HCEC 1CT (cell line): ENCODE measurements around the gene NUP50.

ENCODE experiments used
- DNase-seq: peaks from one replicate; pipeline ENCODE4 v3.0.0-alpha.2; 2017

NUP50 gene

DNA sequence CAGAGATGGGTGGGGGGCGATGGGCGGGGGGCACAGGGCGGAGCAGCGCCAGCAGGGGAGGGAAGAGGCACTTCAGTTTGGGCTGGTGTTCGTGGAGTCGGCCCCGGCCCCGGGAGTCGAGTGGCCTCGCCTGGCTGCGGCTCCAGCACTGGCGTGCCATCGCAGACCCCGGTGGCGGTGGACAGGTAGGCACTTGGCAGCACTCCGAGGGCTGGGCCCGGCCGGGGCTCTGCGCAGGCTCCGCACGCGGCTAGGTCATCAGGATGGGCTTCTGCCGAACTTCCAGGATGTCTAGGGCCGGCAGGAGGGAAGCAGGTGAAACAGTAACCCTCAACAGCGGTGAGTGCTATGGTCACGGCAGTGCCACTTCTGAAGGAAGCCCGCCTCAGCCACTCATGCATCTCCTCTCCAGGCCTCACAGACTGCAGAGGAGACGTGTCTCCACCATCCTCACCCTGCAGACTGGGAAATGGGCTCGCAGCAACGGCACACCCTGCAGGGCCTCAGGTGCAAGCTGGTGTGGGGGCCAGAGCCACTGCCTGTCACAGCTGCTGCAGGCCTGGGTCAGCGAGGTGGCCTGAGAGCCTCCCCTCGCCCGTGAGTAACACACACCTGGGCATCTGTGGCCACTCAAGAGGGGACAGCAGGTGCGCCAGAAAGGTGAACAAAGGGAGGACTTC lies 33.3 kb downstream of the NUP50 start:
- DNase-seq = no peak

DNA sequence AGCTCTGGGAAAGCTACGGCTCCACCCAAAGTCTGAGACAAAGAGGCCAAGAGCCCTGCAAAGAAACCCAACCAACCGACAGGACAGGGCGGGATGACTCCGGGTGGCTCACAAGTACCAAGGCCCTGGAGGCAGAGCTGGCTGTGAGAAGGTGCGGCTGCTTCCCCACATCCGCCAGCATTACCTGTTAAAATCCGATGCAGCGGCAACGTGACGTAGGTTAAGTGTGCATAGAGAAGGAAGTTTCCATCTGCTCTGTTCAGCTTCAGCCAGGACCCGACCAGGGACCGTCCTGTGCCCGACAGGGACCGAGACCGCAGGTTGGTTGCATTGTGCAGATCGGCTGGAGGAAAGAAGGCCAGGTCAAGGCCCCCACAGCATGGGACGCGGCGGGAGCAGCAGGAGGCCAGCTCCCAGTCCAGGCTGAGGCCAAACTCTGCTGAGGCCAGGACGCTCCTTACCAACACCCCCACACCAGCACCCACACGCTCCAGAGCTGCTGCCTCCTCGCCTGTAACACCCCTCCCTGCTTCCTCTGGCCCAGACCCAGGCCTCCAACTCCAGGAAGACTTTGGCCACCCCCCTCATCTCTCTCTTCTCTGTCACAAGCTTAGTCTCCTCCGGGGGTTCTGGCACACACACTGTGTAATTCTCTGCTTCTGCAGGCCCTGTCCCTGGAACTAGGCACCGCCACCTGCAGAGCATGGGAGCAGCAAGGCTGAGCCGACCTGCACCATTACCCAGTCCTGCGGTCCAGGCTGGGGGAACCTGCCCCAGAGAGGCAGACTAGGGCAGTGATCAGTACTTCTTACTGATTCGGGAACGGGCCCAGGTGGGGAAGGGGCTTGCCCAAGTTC lies 34.1 kb downstream of the NUP50 start:
- no peak for DNase-seq

DNA sequence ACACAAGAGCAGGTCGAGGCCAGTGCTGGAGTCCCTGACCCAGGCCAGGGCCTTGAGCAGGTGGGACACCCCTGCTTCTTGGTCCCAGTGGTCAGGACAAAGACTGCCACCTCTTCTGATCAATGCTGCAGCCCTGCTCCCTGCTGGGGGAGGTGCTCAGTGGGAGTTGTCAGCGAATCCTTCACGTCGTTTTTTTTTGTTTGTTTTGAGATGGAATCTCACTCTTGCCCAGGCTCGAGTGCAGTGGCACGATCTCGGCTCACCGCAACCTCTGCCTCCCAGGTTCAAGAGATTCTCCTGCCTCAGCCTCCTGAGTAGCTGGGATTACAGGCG lies 34.7 kb downstream of the NUP50 start:
- no peak for DNase-seq

DNA sequence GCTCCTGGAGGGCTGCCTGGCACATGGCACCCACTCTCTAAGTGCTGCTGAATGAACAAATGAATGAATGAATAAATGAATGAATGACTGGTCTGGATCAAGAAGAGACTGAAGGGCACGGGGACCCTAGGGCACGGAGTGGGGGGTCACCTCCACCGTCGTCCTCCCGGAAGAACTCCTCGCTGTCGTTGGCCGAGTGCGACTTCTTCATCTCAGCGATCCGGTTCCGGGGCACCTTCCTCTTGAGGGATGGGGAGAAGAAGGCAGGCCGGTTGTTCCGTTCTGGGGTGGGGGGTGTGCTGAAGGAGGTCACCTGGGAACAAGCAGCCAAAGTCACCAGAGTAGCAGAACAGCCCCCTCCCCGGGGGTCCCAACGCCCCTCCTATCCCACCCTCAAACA lies 36.0 kb downstream of the NUP50 start:
- no peak for DNase-seq

DNA sequence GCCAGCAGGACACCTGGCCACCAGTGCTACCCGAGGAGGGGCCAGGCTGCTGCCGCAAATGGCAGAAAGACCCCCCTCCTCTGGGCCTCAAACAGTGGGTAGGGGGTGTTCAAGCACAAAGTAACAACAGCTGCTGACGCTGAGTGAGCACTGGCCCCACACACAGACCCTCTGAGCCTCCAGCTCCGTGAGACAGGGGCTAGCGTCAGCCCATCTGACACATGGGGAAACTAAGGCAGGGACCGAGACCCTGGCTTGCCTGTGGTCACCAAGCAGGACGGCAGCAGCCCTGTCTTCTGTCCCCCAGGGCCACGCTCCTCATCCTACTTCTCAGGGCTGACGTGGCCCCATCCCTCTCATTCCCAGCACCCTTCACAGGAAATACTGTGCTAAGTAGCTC lies 36.5 kb downstream of the NUP50 start:
- no peak for DNase-seq

DNA sequence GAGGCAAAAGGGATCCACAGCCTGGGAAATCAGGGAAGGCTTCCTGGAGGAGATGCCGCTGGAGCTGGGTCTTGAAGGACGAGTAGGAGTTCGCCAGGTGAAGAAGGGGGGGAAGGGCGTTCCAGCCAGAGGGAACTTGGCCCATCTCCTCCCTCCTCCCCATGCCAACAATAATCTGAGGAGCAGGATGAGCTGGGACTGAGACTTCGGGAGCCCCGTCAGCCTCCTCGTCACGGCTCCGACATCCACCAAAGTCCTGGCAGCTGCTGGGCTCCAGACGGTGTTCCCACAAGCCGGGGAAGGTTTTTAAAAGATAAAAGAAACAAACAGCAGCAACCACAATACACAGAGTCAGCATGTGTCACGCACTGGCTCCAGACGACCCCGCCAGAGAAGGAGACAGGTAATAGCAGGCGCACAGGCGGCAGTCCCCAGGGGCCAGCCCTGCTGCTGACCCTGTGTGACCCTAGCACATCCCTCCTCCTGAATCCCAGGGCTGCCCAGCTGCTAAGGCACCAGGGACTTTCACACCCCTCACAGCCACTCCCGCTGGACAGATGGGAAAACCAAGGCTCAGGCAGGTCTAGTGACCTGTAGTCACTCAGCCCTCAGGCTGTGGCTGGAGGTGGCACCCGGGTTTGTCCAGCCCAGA lies 37.3 kb downstream of the NUP50 start:
- DNase-seq = peak; percentile 88

DNA sequence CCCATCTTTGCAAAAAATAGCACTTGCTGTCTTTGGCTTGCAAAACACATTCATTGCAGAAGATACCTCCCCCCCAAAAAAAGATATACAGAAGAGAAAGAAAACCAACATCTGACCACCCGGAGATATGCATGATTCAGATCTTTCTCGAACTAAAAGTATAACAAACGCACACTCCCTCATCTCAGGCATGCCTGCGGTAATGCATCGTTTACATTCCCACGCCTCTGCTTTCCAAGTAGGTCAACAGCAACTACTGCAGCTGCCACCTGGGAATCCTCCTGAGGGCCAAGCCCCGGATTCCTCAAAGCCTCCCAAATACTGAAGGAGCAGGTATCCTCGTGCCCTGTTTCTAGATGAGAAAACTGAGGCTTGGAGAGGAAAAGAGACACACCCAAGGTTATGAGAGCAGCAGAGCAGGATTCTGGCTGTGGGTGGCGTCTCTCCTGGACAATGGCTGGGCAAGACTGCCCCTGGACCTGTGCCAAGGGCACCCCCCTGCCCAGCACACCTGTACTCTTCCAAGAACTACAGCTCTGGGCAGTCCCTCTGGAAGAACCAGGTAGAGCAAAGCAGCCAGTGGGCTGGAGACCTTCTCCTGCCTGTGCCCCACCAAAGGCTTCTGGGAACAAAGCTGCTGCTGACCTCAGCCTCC lies 38.1 kb downstream of the NUP50 start:
- DNase-seq = peak; percentile 95

DNA sequence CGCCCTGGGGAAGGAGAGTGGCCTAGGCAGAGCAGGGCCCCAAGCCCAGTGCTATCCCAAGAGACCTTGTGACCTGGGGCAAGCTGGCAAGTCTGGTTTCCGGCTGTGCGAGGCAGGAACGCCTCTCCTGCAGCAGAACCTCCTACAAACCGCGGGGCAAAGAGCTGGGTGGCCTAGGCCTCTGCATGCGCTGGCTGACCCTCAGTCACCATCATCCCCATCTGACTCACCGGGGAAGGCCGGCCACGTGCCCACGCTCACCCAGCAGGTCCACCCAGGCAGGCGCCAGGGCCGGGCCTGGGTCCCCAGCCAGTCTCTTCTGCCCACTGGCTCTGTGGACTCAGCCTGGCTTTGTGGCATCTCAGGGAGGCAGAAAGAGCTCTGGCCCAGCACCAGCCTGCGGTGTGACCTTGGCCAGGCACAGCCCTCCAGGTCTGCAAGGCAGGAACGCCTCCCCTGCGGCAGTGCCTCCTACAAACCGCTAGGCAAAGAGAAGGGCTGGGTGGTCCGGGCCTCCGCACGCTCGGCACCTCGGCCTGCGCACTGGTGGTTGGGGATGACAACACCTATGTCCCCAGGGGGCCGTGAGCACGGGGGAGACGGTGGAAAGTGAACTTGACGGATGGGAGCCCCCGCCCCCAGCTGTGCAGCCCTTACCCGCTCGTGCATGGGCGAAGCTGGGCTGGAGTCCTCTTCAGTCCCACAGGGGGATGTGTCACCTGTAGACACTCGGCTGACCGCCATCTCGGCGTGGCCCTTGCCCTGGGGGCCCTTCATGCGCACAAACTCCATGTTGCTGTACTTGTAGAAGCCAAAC lies 38.8 kb downstream of the NUP50 start:
- DNase-seq = no peak

DNA sequence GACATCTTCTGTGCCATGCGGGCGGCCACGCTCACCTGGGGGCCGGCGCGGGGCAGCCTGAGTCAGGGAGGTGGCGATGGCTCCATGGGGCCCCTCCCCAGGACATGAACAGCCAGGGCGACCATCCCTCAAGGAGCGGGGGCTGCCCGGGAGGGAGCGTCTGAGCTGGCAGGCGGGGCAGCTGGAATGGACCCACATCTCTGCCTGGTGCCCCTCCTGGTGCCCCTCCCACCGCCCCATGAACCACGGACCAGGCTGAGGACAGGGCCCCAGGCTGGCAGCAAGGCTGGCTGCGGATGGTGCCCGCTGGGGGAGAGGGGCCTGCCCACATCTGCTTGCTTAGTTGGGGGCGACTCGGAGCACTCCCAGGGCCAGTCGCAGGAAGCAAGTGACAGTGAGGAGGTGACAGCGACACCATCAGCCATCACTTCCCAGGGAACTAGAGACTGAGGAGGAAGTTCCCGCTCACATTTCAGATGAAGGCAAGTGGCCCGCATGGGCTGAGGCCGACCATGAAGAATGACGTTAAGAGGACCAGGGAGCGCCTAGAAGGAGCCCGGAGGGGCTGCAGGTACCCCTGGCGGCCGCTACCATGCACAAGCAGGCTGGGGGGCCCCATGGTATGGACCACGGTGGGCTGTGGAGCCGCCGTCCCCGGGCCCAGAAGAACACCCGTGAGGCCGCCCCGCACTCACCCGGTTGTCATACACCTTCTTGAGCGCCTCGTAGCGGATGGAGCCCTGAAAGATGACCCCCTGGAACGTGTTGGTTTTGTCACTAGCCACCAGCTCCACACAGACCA lies 39.6 kb downstream of the NUP50 start:
- DNase-seq = no peak

DNA sequence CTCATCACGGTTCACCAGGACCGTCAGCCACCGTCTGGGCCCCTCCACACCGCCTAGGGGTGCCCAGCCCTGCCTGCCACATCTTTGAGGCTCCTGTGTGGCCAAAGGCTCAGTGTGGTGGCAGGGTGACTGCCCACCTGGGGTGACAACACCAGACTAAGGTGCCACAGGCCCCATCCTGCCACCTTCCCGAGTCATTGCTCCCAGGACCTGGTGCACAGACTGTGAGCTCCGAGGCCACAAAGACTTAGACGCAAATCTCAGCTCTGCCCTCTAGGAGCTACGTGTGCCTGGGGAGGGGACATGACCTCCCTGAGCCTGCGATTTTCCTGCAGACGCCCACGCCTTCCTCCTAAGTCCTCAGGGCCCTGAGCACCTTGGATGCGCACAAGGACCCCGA lies 40.5 kb downstream of the NUP50 start:
- no peak for DNase-seq

DNA sequence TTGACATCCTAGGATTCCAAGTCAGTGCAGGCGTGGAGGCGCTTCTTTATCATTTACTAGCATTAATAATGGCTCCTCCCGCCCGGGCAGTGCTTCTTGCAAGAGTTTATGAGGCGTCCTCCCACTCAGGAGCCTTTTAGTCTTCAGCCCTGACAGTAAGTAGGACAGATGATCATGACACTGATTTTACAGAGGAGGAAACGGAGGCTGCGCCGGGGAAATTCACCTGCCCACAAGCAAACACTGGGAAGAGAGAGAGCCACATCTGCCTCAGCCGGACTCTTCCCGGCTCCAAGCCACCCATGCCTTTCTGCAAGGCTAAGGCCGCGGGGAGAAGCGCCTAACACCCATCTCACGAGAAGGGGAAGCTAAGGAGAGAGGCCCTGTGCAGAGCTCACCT lies 41.1 kb downstream of the NUP50 start:
- no peak for DNase-seq

DNA sequence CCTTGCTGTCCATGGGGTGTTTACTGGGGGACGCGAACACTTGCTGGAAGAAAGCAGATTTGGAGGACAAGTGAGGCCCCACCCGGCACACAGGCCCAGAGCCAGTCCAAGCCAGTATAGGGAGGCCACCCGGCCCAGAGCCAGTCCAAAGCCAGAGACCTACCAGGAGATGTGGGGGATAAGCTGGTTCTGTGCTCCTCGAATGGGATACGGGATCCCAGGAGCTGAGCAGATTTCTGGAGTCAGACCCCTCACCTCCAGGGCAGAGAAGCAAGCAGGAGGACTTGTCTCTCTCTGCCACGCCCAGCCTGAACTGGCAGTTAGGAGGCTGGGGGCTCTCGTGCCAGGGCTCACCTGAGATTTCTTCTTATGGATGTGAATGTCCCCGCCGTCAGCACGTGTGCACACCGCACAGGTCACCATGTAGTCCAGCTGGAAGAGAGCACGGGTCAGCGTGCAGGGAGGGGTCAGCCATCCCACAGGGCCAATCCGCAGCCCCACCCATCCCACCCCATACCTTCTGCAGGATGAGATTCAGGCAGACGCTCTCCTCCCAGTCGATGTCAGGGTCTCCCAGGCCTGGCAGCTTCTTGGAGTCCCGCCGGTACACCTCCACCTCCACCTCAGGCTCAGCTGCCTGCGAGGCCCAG lies 41.7 kb downstream of the NUP50 start:
- no peak for DNase-seq

DNA sequence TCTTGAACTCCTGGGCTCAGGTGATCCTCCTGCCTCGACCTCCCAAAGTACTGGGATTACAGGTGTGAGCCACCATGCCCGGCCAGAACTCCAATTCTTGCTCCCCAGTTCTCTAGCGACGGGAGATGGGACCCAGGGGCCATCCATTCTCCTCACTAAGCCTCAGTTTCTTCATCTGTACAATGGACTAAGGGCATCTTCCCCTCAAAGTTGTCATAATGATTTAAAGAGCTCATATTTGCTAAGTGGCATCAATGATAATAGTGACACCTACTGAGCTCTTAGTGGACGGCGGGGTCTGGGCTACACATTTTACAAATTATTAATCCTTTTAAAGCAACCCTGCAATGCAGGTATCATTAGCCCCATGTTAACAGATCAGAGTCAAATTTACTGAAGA lies 42.5 kb downstream of the NUP50 start:
- no peak for DNase-seq

DNA sequence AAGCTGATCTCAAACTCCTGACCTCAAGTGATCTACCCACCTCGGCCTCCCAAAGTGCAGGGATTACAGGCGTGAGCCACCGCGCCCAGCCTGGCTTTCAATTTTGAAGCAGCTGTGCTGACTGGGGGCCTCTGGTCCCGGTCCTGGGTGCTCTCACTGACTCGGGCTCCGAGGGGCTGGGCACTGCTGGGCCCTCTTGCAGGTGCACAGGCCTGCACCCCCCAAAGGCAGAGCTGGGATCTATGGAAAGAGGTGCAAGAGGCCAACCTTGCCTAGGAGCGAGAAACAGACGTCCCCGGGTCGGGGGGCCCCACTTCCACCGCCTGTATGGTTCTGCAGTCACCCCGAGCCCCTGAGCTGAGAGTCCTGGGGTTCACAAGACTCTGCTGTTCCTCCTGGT lies 43.8 kb downstream of the NUP50 start:
- DNase-seq = no peak

DNA sequence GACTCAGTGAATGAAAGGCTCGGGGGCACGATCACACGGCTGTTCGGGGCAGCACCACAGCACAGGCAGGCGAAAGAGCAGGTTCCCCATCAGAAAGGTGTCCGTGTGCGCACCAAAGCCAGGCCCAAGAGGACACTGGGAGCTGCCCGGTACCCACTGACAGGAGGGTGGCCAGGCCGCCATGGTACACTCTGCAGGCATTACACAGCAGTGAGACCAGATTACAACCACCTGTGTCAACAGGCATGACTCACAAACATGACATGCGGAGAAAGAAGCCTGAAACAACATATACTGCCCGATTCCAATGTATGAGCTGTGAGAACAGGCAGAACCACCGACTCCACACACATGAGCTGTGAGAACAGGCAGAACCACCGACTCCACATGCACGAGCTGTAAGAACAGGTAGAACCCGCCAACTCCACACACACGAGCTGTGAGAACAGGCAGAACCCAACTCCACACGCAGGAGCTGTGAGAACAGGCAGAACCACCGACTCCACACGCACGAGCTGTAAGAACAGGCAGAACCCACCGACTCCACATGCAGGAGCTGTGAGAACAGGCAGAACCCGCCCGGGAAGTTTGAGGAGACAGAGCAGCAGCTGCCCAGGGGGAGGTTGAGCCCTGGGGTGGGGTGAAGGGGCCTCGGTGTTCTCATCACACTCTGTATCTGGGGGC lies 44.4 kb downstream of the NUP50 start:
- peak; percentile 59 for DNase-seq

DNA sequence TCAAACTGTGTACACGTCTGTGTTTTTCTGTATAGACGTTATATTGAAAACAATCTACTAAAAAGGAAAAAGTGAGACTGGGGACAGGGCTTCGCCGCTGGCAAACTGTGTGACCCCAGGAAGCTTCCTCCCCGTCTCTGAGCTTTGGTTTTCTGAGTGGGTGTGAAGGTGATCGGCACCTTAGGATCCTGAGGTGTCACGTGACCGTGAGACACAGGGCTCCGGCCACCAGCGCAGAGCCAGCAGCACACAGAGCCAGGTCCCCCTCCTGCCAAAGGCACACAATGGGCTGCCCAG lies 44.9 kb downstream of the NUP50 start:
- DNase-seq = no peak

DNA sequence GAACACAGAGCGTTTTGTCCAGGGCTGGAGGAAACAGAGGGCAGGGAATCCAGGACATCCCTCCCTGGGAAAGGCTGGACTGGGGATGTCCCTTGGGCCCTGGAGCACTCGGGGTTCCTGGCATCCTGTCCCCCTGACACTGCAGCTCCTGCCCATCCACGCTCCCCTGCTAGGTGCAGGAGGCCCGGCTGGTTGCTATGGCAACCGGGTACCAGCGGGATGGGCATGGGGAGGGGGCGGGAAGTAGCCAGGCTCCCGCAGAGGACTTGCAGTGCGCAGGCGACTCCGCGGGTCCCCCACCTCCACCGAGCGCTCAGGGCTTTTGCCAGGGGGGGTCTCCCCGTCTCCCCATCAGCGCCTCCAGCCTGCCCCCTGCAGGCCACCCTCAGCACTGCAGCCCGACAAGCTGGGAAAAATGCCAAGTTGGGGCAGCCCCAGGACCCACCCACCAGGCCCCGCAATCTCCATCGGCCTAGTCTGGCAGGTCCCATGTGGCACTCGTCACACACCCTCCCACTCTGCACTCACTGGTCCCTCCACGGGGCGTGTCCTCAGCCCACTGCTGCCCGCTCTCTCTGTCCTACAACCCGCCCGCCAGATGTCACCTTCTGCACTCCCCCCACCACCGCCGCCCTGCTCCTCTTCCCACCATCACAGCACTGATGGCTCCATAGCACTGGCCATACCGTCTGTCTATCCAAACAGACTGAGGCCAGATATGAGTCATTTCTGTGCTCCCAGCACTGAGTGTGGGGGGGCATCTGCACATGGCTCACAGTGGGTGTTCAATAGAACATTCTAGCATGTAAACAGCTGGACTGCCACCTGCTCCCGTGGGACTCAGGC lies 45.5 kb downstream of the NUP50 start:
- peak; percentile 74 for DNase-seq

DNA sequence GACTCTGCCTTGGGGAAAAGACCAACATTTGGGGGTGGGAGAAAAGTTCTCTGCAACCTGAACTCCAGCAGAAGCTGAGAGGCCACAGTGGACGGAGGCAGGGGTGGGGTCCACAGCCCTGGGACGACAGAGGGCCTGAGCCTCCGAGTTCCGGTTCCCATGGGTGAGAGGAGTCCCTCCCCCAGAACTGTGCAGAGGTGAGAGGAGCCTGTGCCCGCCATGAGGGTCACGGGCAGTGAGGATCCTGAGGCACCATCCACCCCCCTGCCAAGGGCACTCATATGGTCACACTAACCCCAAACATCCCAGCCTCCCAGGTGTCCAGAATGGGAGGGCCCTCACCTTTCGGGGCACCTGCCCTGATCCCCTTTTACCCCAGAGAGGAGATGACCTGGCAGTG lies 46.4 kb downstream of the NUP50 start:
- no peak for DNase-seq

DNA sequence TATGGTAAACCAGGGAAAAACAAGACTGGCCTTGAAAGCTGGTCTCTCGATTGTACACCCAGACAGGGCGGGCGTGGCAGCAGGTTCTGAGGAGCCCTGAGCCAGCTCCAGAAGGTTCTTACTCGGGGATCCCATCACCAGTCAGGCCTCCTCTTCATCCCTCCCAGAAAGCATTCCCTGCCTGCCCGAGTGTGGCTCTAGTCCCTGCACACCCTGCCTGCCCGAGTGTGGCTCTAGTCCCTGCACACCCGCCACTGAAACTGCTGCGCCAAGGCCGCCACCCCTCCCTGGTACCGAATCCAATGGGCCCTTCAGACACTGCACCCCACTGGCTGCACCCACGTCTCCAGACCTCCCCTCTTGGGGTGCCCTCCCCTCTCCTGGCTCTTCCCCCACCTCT lies 46.9 kb downstream of the NUP50 start:
- DNase-seq = no peak

DNA sequence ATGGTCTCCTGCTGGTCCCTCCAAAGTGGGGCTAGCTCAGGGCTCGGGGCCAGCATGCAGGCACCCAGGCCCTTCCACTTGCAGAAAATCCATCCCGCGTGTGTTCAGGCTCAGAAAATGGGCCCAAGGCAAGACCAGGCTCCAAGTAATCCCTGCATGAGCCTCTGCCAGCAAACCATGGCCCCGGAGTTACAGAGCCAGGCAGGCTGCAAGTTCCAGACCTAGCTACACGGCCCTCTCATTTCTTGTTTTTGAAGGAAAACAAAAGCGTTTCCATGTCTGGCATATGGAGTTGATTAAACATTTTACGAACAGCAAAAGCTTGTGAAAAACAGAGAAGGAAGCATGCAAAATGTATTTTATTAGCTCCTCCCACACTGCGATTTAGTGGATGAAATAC lies 47.3 kb downstream of the NUP50 start:
- DNase-seq = no peak
